Gastroesophageal sphincter (tissue), 4 donors: ENCODE results near the gene INPP4B. TPM values are rescaled to one million over a fixed set of nuclear protein-coding genes. Genes with fewer than 3 reads are reported as not detected.

Experiments used
- ATAC-seq: fragments of 150-250 bp; one replicate; pipeline ENCODE4 v1.9.1; 2016; ENCODE audit warnings: mild to moderate bottlenecking, moderate library complexity
- H3K27ac ChIP-seq, 4 donors: fragments of 200-600 bp; sonication (generic) in 3 of 4; 1 replicate in 3 of 4; 2 replicates in 1 of 4; pipeline ENCODE4 v1.5.1; 2016 to 2019
- H3K27me3 ChIP-seq: fragments of 200-600 bp; sonication (generic); one replicate; pipeline ENCODE4 v1.5.1; 2019
- H3K36me3 ChIP-seq, 2 donors: fragments of 200-600 bp; sonication (generic); one replicate each; pipeline ENCODE4 v1.5.1; 2019; ENCODE audit warnings: control low read depth in 1 of 2
- H3K4me1 ChIP-seq, 3 donors: fragments of 200-600 bp; sonication (generic); 1 replicate in 2 of 3; 2 replicates in 1 of 3; pipeline ENCODE4 v1.5.1; 2016 to 2019; ENCODE audit warnings: control low read depth in 2 of 3
- H3K4me3 ChIP-seq, 2 donors: fragments of 200-600 bp; sonication (generic); one replicate each; pipeline ENCODE4 v1.5.1; 2019; ENCODE audit warnings: mild to moderate bottlenecking in 1 of 2, moderate library complexity in 1 of 2
- H3K9me3 ChIP-seq, 3 donors: fragments of 200-600 bp; sonication (generic); one replicate each; pipeline ENCODE4 v1.5.1; 2017 to 2019; ENCODE audit warnings: control low read depth in 2 of 3
- CTCF ChIP-seq, 4 experiments: fragments of 200-600 bp in 2 of 4; fragments of 450-650 bp in 2 of 4; sonication (generic) in 1 of 4; IDR thresholded peaks; one replicate each; pipeline ENCODE4 v1.5.1; 2017 to 2019; ENCODE audit warnings: antibody characterized with exemption in 4 of 4, mild to moderate bottlenecking in 2 of 4, moderate library complexity in 2 of 4
- EP300 ChIP-seq: sonication (generic); formaldehyde crosslinking; IDR thresholded peaks from one replicate; pipeline ENCODE4 v1.6.1; 2017; ENCODE audit warnings: antibody characterized with exemption, mild to moderate bottlenecking
- POLR2A ChIP-seq, 2 donors: fragments of 450-650 bp; IDR thresholded peaks; one replicate each; pipeline ENCODE4 v1.6.1; 2017; ENCODE audit warnings: antibody characterized with exemption in 2 of 2, mild to moderate bottlenecking in 2 of 2, moderate library complexity in 1 of 2
- POLR2AphosphoS5 ChIP-seq: sonication (generic); formaldehyde crosslinking; IDR thresholded peaks from one replicate; pipeline ENCODE4 v1.6.1; 2017; ENCODE audit warnings: antibody characterized with exemption
- WGBS, 2 donors: methylation state at CpG; one replicate each; pipeline ENCODE4 v1.1.5; 2018; ENCODE audit warnings: low coverage in 1 of 2; 5-methylcytosine and 5-hydroxymethylcytosine counted together
- total RNA-seq, 4 donors: library from RNA; depleted of rRNA; stranded (reverse); fragments of >200 nt; gene quantifications; one replicate each; pipeline ENCODE4 v1.1.0, GENCODE V29; 2016

Gene INPP4B
- total RNA-seq, 4 donors from 2014 or later, result 17.6 to 63.8 (median 31.3) TPM

GRCh38 chr4:142169216-142169615 is 676.9 kb downstream of the INPP4B start:
- no peaks in the 10 kb centered on the region for H3K4me1 ChIP-seq
- no peaks in the 10 kb centered on the region for H3K9me3 ChIP-seq
- no peaks in the 10 kb centered on the region for H3K27me3 ChIP-seq
- H3K36me3 ChIP-seq, result peaks cover 0 to 12% of the 10 kb centered on the region in 2 donors
- H3K4me3 ChIP-seq, result no peak overlapping the region
- TF ChIP-seq EP300 (no peak), POLR2A (IDR thresholded peaks at IDR 0.05) (no peak), CTCF (IDR thresholded peaks at IDR 0.05) (no peak), POLR2AphosphoS5 (no peak)
- no peak overlapping the region for H3K27ac ChIP-seq
- ATAC-seq, result no peak

GRCh38 chr4:142168181-142168580 is 677.9 kb downstream of the INPP4B start:
- ATAC-seq, result no peak
- no peak overlapping the region for H3K4me3 ChIP-seq
- TF ChIP-seq EP300 (no peak), CTCF (IDR thresholded peaks at IDR 0.05) (no peak), POLR2AphosphoS5 (no peak), POLR2A (IDR thresholded peaks at IDR 0.05) (no peak)
- H3K27ac ChIP-seq, result no peak overlapping the region
- H3K9me3 ChIP-seq, result no peaks in the 10 kb centered on the region
- peaks cover 0 to 8% of the 10 kb centered on the region in 2 donors for H3K36me3 ChIP-seq
- 75 to 83% methylated on average over 2 of the region's 2 CpGs for WGBS, 2 donors
- no peaks in the 10 kb centered on the region for H3K4me1 ChIP-seq
- H3K27me3 ChIP-seq, result no peaks in the 10 kb centered on the region

- no peak for ATAC-seq
- no peaks in the 10 kb centered on the region for H3K36me3 ChIP-seq
- 84 to 95% methylated on average over 2 to 4 of the region's 4 CpGs for WGBS, 2 donors
- H3K4me3 ChIP-seq, result no peak overlapping the region
- H3K27me3 ChIP-seq, result no peaks in the 10 kb centered on the region
- no peak overlapping the region for H3K27ac ChIP-seq
- H3K4me1 ChIP-seq, result no peaks in the 10 kb centered on the region
- TF ChIP-seq CTCF (IDR thresholded peaks at IDR 0.05), result no peak
- TF ChIP-seq EP300, result no peak
- TF ChIP-seq POLR2AphosphoS5, result no peak
- TF ChIP-seq POLR2A (IDR thresholded peaks at IDR 0.05), result no peak
- H3K9me3 ChIP-seq, result no peaks in the 10 kb centered on the region
Measured at GRCh38 chr4:142164767-142165500, 681.2 kb downstream of the INPP4B start.

- ATAC-seq, result no peak
- WGBS, 2 donors, result 56 to 80% methylated on average over 3 of the region's 3 CpGs
- no peak overlapping the region for H3K4me3 ChIP-seq
- no peaks in the 10 kb centered on the region for H3K36me3 ChIP-seq
- H3K27ac ChIP-seq, result no peak overlapping the region
- no peak for TF ChIP-seq EP300
- no peak for TF ChIP-seq POLR2A (IDR thresholded peaks at IDR 0.05)
- no peak for TF ChIP-seq POLR2AphosphoS5
- H3K9me3 ChIP-seq, result no peaks in the 10 kb centered on the region
- no peaks in the 10 kb centered on the region for H3K27me3 ChIP-seq
- H3K4me1 ChIP-seq, result peaks cover 0 to 4% (median 0%) of the 10 kb centered on the region in 3 donors
Measured at GRCh38 chr4:142161086-142161485, 685.0 kb downstream of the INPP4B start.

- H3K4me1 ChIP-seq, result peaks cover 0 to 4% (median 0%) of the 10 kb centered on the region in 3 donors
- no peak overlapping the region for H3K27ac ChIP-seq
- ATAC-seq, result no peak
- H3K27me3 ChIP-seq, result no peaks in the 10 kb centered on the region
- no peaks in the 10 kb centered on the region for H3K36me3 ChIP-seq
- 13 to 39% methylated on average over 2 of the region's 2 CpGs for WGBS, 2 donors
- TF ChIP-seq POLR2AphosphoS5, result peak; percentile 13
- TF ChIP-seq POLR2A (IDR thresholded peaks at IDR 0.05), result no peak
- no peak overlapping the region for H3K4me3 ChIP-seq
- H3K9me3 ChIP-seq, result no peaks in the 10 kb centered on the region
Measured at GRCh38 chr4:142160509-142160908, 685.6 kb downstream of the INPP4B start.

GRCh38 chr4:142158980-142159379 is 687.1 kb downstream of the INPP4B start:
- 95 to 100% methylated on average over 2 of the region's 2 CpGs for WGBS, 2 donors
- TF ChIP-seq POLR2AphosphoS5 (no peak), EP300 (no peak), CTCF (IDR thresholded peaks at IDR 0.05) (no peak), POLR2A (IDR thresholded peaks at IDR 0.05) (no peak)
- Histone ChIP-seq H3K27ac (no peak overlapping the region), H3K27me3 (no peaks in the 10 kb centered on the region), H3K9me3 (no peaks in the 10 kb centered on the region), H3K36me3 (no peaks in the 10 kb centered on the region), H3K4me3 (no peak overlapping the region), H3K4me1 (peaks cover 0 to 4% (median 0%) of the 10 kb centered on the region in 3 donors)
- no peak for ATAC-seq
